Endothelial cell of umbilical vein (primary cell): Measurements from ENCODE around the gene TRIM47. TPM values are rescaled to one million over a fixed set of nuclear protein-coding genes. Genes with fewer than 3 reads are reported as not detected.

Experiments used
- BruUV-seq: library from RNA; stranded (reverse); fragments of 400-500 nt; replicated peaks from 2 replicates; lab custom pipeline; 2021; lab: Mats Ljungman, UMichigan
- CTCF ChIA-PET: fragments of 300-600, 350-600 bp; sonication (Branson Sonifier 250); formaldehyde crosslinking; loops from one replicate; lab custom pipeline; 2021; ENCODE audit warnings: antibody characterized with exemption, inconsistent platforms; lab: Charles Lee
- POLR2A ChIA-PET: fragments of 300-600, 350-600 bp; sonication (Branson Sonifier 250); formaldehyde crosslinking; loops from one replicate; lab custom pipeline; 2021; ENCODE audit warnings: antibody characterized with exemption, inconsistent platforms; lab: Charles Lee
- DNase-seq: peaks from one replicate; pipeline ENCODE4 v3.0.0-alpha.2; 2011; ENCODE audit warnings: low read depth, low spot score
- FAIRE-seq: peaks from 2 replicates; lab custom pipeline; 2011; peaks lifted over from hg19 to GRCh38; lab: Jason Lieb, UNC
- H2AFZ ChIP-seq: 2 replicates; pipeline ENCODE4 v1.6.0; 2012; ENCODE audit warnings: low read depth, low read length, control low read depth, inconsistent platforms
- H3K27ac ChIP-seq: 2 replicates; pipeline ENCODE4 v1.5.1; 2011; ENCODE audit warnings: low read depth, mild to moderate bottlenecking, control low read depth, low read length, moderate library complexity; ENCODE audit not compliant: insufficient read depth
- H3K27me3 ChIP-seq, 2 experiments: 2 replicates each; pipeline versions ENCODE4 v1.6.0 to v1.6.1; 2011; ENCODE audit warnings: low read length in 2 of 2, mixed read lengths in 1 of 2; ENCODE audit not compliant: control insufficient read depth in 2 of 2, insufficient read depth in 2 of 2
- H3K36me3 ChIP-seq, 2 experiments: 2 replicates in 1 of 2; 3 replicates in 1 of 2; pipeline ENCODE4 v1.5.1; 2011; ENCODE audit warnings: low read length in 2 of 2, mild to moderate bottlenecking in 1 of 2, moderate library complexity in 1 of 2; ENCODE audit not compliant: control insufficient read depth in 2 of 2, insufficient read depth in 2 of 2; ENCODE audit errors: extremely low read depth in 1 of 2
- H3K4me1 ChIP-seq: 3 replicates; pipeline ENCODE4 v1.5.1; 2011; ENCODE audit warnings: mild to moderate bottlenecking, low read length; ENCODE audit not compliant: control insufficient read depth, insufficient read depth; ENCODE audit errors: extremely low read depth
- H3K4me2 ChIP-seq: 2 replicates; pipeline ENCODE4 v1.6.1; 2011; ENCODE audit warnings: low read length, control low read depth, mixed read lengths; ENCODE audit not compliant: insufficient read depth
- H3K4me3 ChIP-seq, 3 experiments: fragments of 200-600 bp in 1 of 3; sonication (generic), shearing (Covaris generic) in 1 of 3; replicated peaks in 1 of 3; 2 replicates each; pipeline ENCODE4 v1.5.1; 2011 to 2016; ENCODE audit warnings: control low read depth in 3 of 3, low read length in 3 of 3, mild to moderate bottlenecking in 2 of 3, inconsistent platforms in 1 of 3, low read depth in 1 of 3, moderate library complexity in 1 of 3; ENCODE audit not compliant: insufficient read depth in 1 of 3
- H3K79me2 ChIP-seq: 2 replicates; pipeline ENCODE4 v1.6.0; 2012; ENCODE audit warnings: low read length, inconsistent platforms; ENCODE audit not compliant: control insufficient read depth, insufficient read depth
- H3K9ac ChIP-seq: replicated peaks from 2 replicates; pipeline ENCODE3; 2011; ENCODE audit warnings: low read length, control low read depth; ENCODE audit not compliant: insufficient read depth; ENCODE audit errors: extremely low read depth
- H3K9me1 ChIP-seq: replicated peaks from 3 replicates; pipeline ENCODE4 v1.6.0; 2011; ENCODE audit warnings: mild to moderate bottlenecking, low read length; ENCODE audit not compliant: control insufficient read depth, insufficient read depth; ENCODE audit errors: extremely low read depth
- H3K9me3 ChIP-seq: replicated peaks from 2 replicates; pipeline ENCODE4 v1.5.1; 2012; ENCODE audit warnings: low read length, inconsistent platforms; ENCODE audit not compliant: control insufficient read depth, insufficient read depth
- H4K20me1 ChIP-seq: replicated peaks from 2 replicates; pipeline ENCODE3; 2011; ENCODE audit warnings: mild to moderate bottlenecking, low read length; ENCODE audit not compliant: control insufficient read depth, insufficient read depth; ENCODE audit errors: extremely low read depth
- EZH2 ChIP-seq: IDR thresholded peaks from 2 replicates; pipeline ENCODE4 v1.6.1; 2012; ENCODE audit warnings: borderline replicate concordance, low read depth, mild to moderate bottlenecking, moderate library complexity, low read length, inconsistent platforms; ENCODE audit not compliant: severe bottlenecking
- FOS ChIP-seq: IDR thresholded peaks from 2 replicates; pipeline ENCODE4 v1.6.1; 2011; ENCODE audit warnings: mild to moderate bottlenecking, low read length, moderate library complexity, borderline replicate concordance; ENCODE audit not compliant: insufficient read depth
- GATA2 ChIP-seq: IDR thresholded peaks from 2 replicates; pipeline ENCODE4 v1.7.0; 2011; ENCODE audit warnings: low read depth, mild to moderate bottlenecking, moderate library complexity, mixed read lengths, low read length; ENCODE audit not compliant: insufficient read length, insufficient read depth
- JUN ChIP-seq: IDR thresholded peaks from 2 replicates; pipeline ENCODE4 v1.6.1; 2011; ENCODE audit warnings: borderline replicate concordance, low read depth; ENCODE audit not compliant: insufficient read length, insufficient read depth
- MYC ChIP-seq: IDR thresholded peaks from one replicate; pipeline ENCODE4 v1.6.1; 2011; ENCODE audit warnings: mild to moderate bottlenecking, low read depth, low read length
- POLR2A ChIP-seq: IDR thresholded peaks from 2 replicates; pipeline ENCODE4 v1.6.1; 2012; ENCODE audit warnings: low read depth, mild to moderate bottlenecking, control low read depth, low read length
- POLR2AphosphoS5 ChIP-seq: IDR thresholded peaks from 2 replicates; pipeline ENCODE4 v1.6.1; 2012; ENCODE audit warnings: low read depth, mild to moderate bottlenecking, control low read depth, low read length, moderate library complexity; ENCODE audit not compliant: insufficient read depth
- dilution Hi-C: fragments of 300-500 bp; cut with MboI; formaldehyde crosslinking; loops from one replicate; pipeline ENCODE4 v1.15.0; 2019; ENCODE audit warnings: low sequenced_read_pairs; ENCODE audit not compliant: extremely low pct_ligation_motif_present
- intact Hi-C: fragments of 100-400 bp; cut with micrococcal nuclease; formaldehyde crosslinking; loops from one replicate; pipeline ENCODE4 v1.10.0; 2022
- polyA plus RNA-seq, 4 experiments: library from polyadenylated mRNA; depleted of rRNA in 3 of 4; stranded (reverse) in 3 of 4; unstranded in 1 of 4; fragments of >200 nt; gene quantifications; 2 replicates each; pipeline versions ENCODE4 v1.2.1 to v1.2.3, GENCODE V29; 2011 to 2012; ENCODE audit warnings: missing spikeins in 1 of 4
- total RNA-seq: library from RNA; stranded (reverse); gene quantifications from 2 replicates; pipeline ENCODE4 v1.2.3, GENCODE V29; 2021
- TF ChIP-seq, protein P1 (sequence below), 2 donors: IDR thresholded peaks; 1 replicate in 1 of 2; 2 replicates in 1 of 2; pipeline ENCODE4 v1.5.1; 2011; ENCODE audit warnings: low read length in 2 of 2, mild to moderate bottlenecking in 2 of 2, moderate library complexity in 2 of 2, control low read depth in 1 of 2, inconsistent platforms in 1 of 2, low read depth in 1 of 2; ENCODE audit not compliant: insufficient read depth in 1 of 2; ENCODE audit errors: extremely low read depth in 1 of 2
- TF ChIP-seq, protein P2 (sequence below): IDR thresholded peaks from 2 replicates; pipeline ENCODE4 v1.6.1; 2011; ENCODE audit not compliant: insufficient read depth, insufficient read length

TRIM47 gene
- total and polyA plus RNA-seq, 2 donors (not counting 3 experiments of a cell fraction or from before 2014, with no cell fraction given), result 67.7 to 75.1 TPM

DNA sequence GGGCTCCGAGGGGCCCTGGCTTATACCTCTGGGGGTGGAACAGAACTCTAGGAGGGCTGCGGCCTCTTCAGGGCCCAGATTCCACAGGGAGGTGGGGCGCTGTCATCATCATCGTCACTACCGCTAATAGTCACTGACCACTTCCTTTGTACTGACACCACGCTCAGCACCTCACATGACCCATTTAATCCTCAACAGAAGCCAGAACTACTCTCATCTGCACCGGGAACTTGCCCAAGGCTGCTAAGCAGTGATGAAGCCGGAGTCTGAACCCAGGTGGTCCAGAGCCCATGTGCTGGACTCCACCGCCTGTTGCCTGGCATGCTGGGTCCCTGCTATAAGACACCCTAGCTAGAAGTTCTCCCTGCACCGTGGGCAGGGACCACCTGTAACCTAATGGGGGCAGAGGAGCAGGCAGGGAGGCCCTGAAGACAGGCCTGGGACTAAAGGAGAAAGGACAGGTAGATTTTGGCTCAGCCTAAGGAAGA lies 46.2 kb downstream of the TRIM47 start:
- intact Hi-C loops (no loop called here), dilution Hi-C loops (no loop called here)
- H3K27ac ChIP-seq, result no peak overlapping the region

DNA sequence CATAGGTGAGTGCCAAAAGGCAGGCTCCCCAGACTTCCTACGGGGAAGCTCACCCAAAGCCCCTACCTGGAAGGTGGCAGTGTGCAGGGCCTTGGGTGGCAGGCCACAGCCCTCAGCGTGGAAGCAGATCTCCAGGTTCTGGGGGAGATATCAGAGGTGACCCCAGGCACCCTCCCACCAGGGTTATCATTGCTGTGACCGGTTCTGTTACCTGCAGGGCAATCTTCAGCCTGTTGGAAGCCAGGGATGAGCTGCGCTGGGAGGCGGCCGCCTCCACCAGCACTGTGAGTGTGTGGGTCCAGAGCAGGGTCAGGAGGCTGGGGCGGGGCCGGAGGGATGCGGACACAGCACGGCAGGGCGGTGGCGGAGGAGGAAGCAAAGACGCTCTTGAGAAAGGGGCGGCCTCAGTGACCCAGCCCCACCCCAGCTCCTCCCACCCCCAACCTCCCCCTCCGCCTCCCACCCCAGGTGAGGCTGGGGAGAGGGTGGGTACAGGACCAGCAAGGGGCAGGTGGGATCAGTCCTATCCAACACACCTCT lies 47.3 kb downstream of the TRIM47 start:
- no peaks in the 10 kb centered on the region for H3K9me1 ChIP-seq
- no peaks in the 10 kb centered on the region for H4K20me1 ChIP-seq
- FAIRE-seq (no peak), DNase-seq (no peak)
- H3K9me3 ChIP-seq, result no peaks in the 10 kb centered on the region
- H3K4me3 ChIP-seq, result no peak overlapping the region
- H3K9ac ChIP-seq, result no peak overlapping the region
- BruUV-seq, result no TSS peak
- no peaks in the 10 kb centered on the region for H3K36me3 ChIP-seq
- H3K79me2 ChIP-seq, result no peaks in the 10 kb centered on the region
- intact Hi-C loops, result no loop called here
- H3K27me3 ChIP-seq, result no peaks in the 10 kb centered on the region
- TF ChIP-seq JUN (no peak), GATA2 (no peak), EZH2 (no peak), MYC (no peak), FOS (no peak), POLR2AphosphoS5 (no peak), POLR2A (no peak)
- TF ChIP-seq, protein P1, sequence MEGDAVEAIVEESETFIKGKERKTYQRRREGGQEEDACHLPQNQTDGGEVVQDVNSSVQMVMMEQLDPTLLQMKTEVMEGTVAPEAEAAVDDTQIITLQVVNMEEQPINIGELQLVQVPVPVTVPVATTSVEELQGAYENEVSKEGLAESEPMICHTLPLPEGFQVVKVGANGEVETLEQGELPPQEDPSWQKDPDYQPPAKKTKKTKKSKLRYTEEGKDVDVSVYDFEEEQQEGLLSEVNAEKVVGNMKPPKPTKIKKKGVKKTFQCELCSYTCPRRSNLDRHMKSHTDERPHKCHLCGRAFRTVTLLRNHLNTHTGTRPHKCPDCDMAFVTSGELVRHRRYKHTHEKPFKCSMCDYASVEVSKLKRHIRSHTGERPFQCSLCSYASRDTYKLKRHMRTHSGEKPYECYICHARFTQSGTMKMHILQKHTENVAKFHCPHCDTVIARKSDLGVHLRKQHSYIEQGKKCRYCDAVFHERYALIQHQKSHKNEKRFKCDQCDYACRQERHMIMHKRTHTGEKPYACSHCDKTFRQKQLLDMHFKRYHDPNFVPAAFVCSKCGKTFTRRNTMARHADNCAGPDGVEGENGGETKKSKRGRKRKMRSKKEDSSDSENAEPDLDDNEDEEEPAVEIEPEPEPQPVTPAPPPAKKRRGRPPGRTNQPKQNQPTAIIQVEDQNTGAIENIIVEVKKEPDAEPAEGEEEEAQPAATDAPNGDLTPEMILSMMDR (IDR thresholded peaks at IDR 0.05; ENCODE audit: extremely low read depth in 1 of 2, insufficient read depth in 1 of 2, low read depth in 1 of 2, low read length in 2 of 2), result no peak
- TF ChIP-seq, protein P2, sequence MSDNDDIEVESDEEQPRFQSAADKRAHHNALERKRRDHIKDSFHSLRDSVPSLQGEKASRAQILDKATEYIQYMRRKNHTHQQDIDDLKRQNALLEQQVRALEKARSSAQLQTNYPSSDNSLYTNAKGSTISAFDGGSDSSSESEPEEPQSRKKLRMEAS, result no peak
- no peak overlapping the region for H3K27ac ChIP-seq
- H2AFZ ChIP-seq, result no peak overlapping the region
- ChIA-PET CTCF (interaction anchor here (0.8 to 1.9 kb wide), 9 partner anchors 14 to 65 kb away, joined by 3 to 18 read pairs (median 5); partner anchors contain the start of genes TRIM65 and WBP2), POLR2A (interaction anchor here (1.2 to 1.9 kb wide), 2 partner anchors 51 to 55 kb away, joined by 3 to 11 read pairs; no protein-coding TSS in a partner anchor)
- no peak overlapping the region for H3K4me2 ChIP-seq
- dilution Hi-C loops, result no loop called here
- H3K4me1 ChIP-seq, result peaks cover 7% of the 10 kb centered on the region

More for the DNA sequence above, 46.2 kb downstream of the TRIM47 start:
- Histone ChIP-seq H2AFZ (no peak overlapping the region), H3K4me2 (no peak overlapping the region), H3K9ac (no peak overlapping the region), H3K27me3 (no peaks in the 10 kb centered on the region), H3K9me1 (no peaks in the 10 kb centered on the region), H3K4me1 (peaks cover 7% of the 10 kb centered on the region), H3K36me3 (no peaks in the 10 kb centered on the region), H3K4me3 (no peak overlapping the region), H3K79me2 (no peaks in the 10 kb centered on the region), H4K20me1 (no peaks in the 10 kb centered on the region), H3K9me3 (no peaks in the 10 kb centered on the region)
- POLR2A ChIA-PET, result no interaction called here
- CTCF ChIA-PET, result interaction anchor here (1.0 to 1.4 kb wide), 3 partner anchors 14 to 49 kb away, joined by 3 to 6 read pairs (median 5); no protein-coding TSS in a partner anchor
- FAIRE-seq, result no peak
- no TSS peak for BruUV-seq
- DNase-seq, result no peak
- TF ChIP-seq, protein P2, result no peak
- TF ChIP-seq POLR2A, result no peak
